ENCODE data around the gene TFEC. TPM values are rescaled to one million over a fixed set of nuclear protein-coding genes. Genes with fewer than 3 reads are reported as not detected.

The TFEC gene
- polyA plus RNA-seq, 1 of the 3 experiments (the other 2 are of a cell fraction): not detected

- TF ChIP-seq REST (IDR thresholded peaks at IDR 0.05; ENCODE audit: low read depth, low read length) (no peak), CHD2 (IDR thresholded peaks at IDR 0.05; ENCODE audit: low read length, partially characterized antibody) (no peak), RAD21 (IDR thresholded peaks at IDR 0.05; ENCODE audit: low read length) (no peak), TEAD4 (IDR thresholded peaks at IDR 0.05; ENCODE audit: borderline replicate concordance, insufficient read depth) (no peak), ZBTB33 (IDR thresholded peaks at IDR 0.05; ENCODE audit: borderline replicate concordance, low read depth) (no peak), NFIC (IDR thresholded peaks at IDR 0.05; ENCODE audit: borderline replicate concordance) (no peak)
These were observed 59.1 kb downstream of the TFEC start (continued) for GRCh38 chr7:115971506-115971905.

- Histone ChIP-seq H3K4me2 (no peak overlapping the region), H3F3A (replicated peaks; ENCODE audit: insufficient read depth) (no peaks in the 10 kb centered on the region), H3K27ac (ENCODE audit: low read depth in 2 of 2, low read length in 1 of 2) (no peak overlapping the region), H4K20me1 (ENCODE audit: insufficient read depth) (no peaks in the 10 kb centered on the region), H3K9me2 (0 out of 2 replicates have a peak, but pooled peaks cover 3% of the 10 kb centered on the region), H3K9ac (no peak overlapping the region), H3K36me3 (replicated peaks in 1 of 2; ENCODE audit: control insufficient read depth in 1 of 2, insufficient read depth in 2 of 2, low read length in 1 of 2) (no peaks in the 10 kb centered on the region), H3K4me3 (ENCODE audit: low read depth in 2 of 2, low read length in 1 of 2) (no peak overlapping the region), H3K4me1 (ENCODE audit: control insufficient read depth in 1 of 2, insufficient read depth in 2 of 2, low read depth in 1 of 2, low read length in 1 of 2) (no peaks in the 10 kb centered on the region), H3K9me3 (no peaks in the 10 kb centered on the region), H3K79me2 (ENCODE audit: insufficient read depth) (no peaks in the 10 kb centered on the region), H2AFZ (ENCODE audit: low read depth) (no peak overlapping the region), H3K27me3 (ENCODE audit: insufficient read depth) (no peaks in the 10 kb centered on the region)
- POLR2A ChIA-PET: no interaction called here
- no peak for DNase-seq
- 0% methylated on average over 1 of the region's 1 CpG for WGBS (ENCODE audit: low lambda C conversion rate)
- CTCF ChIA-PET: no interaction called here
- TF ChIP-seq EZH2phosphoT487 (IDR thresholded peaks at IDR 0.05; ENCODE audit: borderline replicate concordance, low read depth) (no peak), GABPA (IDR thresholded peaks at IDR 0.05; ENCODE audit: low read depth) (no peak), MXI1 (IDR thresholded peaks at IDR 0.05; ENCODE audit: low read depth, low read length) (no peak), USF1 (IDR thresholded peaks at IDR 0.05; ENCODE audit: borderline replicate concordance, low read depth) (no peak), POLR2AphosphoS5 (IDR thresholded peaks at IDR 0.05; ENCODE audit: low read depth, low read length) (no peak), FOXM1 (IDR thresholded peaks at IDR 0.05; ENCODE audit: low read depth) (no peak), REST (IDR thresholded peaks at IDR 0.05; ENCODE audit: low read depth, low read length) (no peak), ELF1 (IDR thresholded peaks at IDR 0.05) (no peak), NRF1 (IDR thresholded peaks at IDR 0.05; ENCODE audit: low read depth, low read length) (no peak), RAD21 (IDR thresholded peaks at IDR 0.05; ENCODE audit: low read length) (no peak), EP300 (IDR thresholded peaks at IDR 0.05; ENCODE audit: borderline replicate concordance in 1 of 2, low read depth in 1 of 2, low read length in 1 of 2) (no peak), RXRA (IDR thresholded peaks at IDR 0.05; ENCODE audit: borderline replicate concordance, low read depth) (no peak), PBX3 (IDR thresholded peaks at IDR 0.05) (no peak), RFX5 (IDR thresholded peaks at IDR 0.05; ENCODE audit: low read length) (no peak), GATA2 (CRISPR knock-in tag; IDR thresholded peaks at IDR 0.05) (no peak), SMC3 (IDR thresholded peaks at IDR 0.05; ENCODE audit: low read depth, low read length) (no peak), YY1 (IDR thresholded peaks at IDR 0.05; ENCODE audit: low read depth) (no peak), RCOR1 (IDR thresholded peaks at IDR 0.05; ENCODE audit: low read length) (no peak)
These were observed 62.0 kb downstream of the TFEC start for GRCh38 chr7:115968596-115968995.
